HL-60/S4 treated with retinoic acid at 250 ng/mL for 4 days and 3 days (cell line): ENCODE data around the gene MTUS2.
"Not testable (repeated sequence)": the region's sequence is repeated elsewhere in the genome, so short reads cannot be mapped to it uniquely, and the experiment has no call there.

ENCODE experiments used
- in situ Hi-C: fragments of 300-500 bp; cut with MboI; formaldehyde crosslinking; loops from 2 replicates; pipeline ENCODE4 v1.7.0; 2022; ENCODE audit warnings: low sequenced_read_pairs

The MTUS2 gene

GRCh38 chr13:29202753-29203152 lies 382.6 kb downstream of the MTUS2 start:
- in situ Hi-C loops = not testable (repeated sequence)

GRCh38 chr13:29204651-29205050 lies 384.5 kb downstream of the MTUS2 start:
- in situ Hi-C loops = no loop called here

GRCh38 chr13:29210676-29211075 lies 390.5 kb downstream of the MTUS2 start:
- in situ Hi-C loops = no loop called here

- in situ Hi-C loops = not testable (repeated sequence)
Observed at GRCh38 chr13:29211162-29211561, 391.0 kb downstream of the MTUS2 start.

GRCh38 chr13:29222458-29222857 lies 402.3 kb downstream of the MTUS2 start:
- in situ Hi-C loops = no loop called here

GRCh38 chr13:29224206-29224605 lies 404.1 kb downstream of the MTUS2 start:
- in situ Hi-C loops = no loop called here

GRCh38 chr13:29227576-29227975 lies 407.4 kb downstream of the MTUS2 start:
- in situ Hi-C loops = no loop called here

GRCh38 chr13:29230299-29230845 lies 410.2 kb downstream of the MTUS2 start:
- in situ Hi-C loops = no loop called here

- in situ Hi-C loops = no loop called here
Observed at GRCh38 chr13:29239653-29240525, 419.8 kb downstream of the MTUS2 start.

- in situ Hi-C loops = no loop called here
Observed at GRCh38 chr13:29254626-29255370, 434.7 kb downstream of the MTUS2 start.

GRCh38 chr13:29255567-29255966 lies 435.4 kb downstream of the MTUS2 start:
- in situ Hi-C loops = no loop called here

GRCh38 chr13:29260684-29261083 lies 440.5 kb downstream of the MTUS2 start:
- in situ Hi-C loops = no loop called here

GRCh38 chr13:29266261-29266660 lies 446.1 kb downstream of the MTUS2 start:
- in situ Hi-C loops = no loop called here

- in situ Hi-C loops = no loop called here
Observed at GRCh38 chr13:29266756-29267733, 446.9 kb downstream of the MTUS2 start.

GRCh38 chr13:29270271-29270985 lies 450.3 kb downstream of the MTUS2 start:
- in situ Hi-C loops = no loop called here

- in situ Hi-C loops = no loop called here
Observed at GRCh38 chr13:29271606-29272005, 451.5 kb downstream of the MTUS2 start.

- in situ Hi-C loops = no loop called here
Observed at GRCh38 chr13:29279356-29280254, 459.5 kb downstream of the MTUS2 start.

- in situ Hi-C loops = no loop called here
Observed at GRCh38 chr13:29281932-29282495, 461.9 kb downstream of the MTUS2 start.

- in situ Hi-C loops = no loop called here
Observed at GRCh38 chr13:29284726-29285125, 464.6 kb downstream of the MTUS2 start.
